ELF-1 (cell line): ENCODE measurements around the gene NLGN1.

Source experiments
- DNase-seq: peaks from one replicate; pipeline ENCODE4 v3.0.0-alpha.2; 2016; ENCODE audit warnings: low read depth, low spot score

Gene NLGN1

GRCh38 chr3:174072675-174073074 lies 675.1 kb downstream of the NLGN1 start:
- DNase-seq, result no peak

DNA sequence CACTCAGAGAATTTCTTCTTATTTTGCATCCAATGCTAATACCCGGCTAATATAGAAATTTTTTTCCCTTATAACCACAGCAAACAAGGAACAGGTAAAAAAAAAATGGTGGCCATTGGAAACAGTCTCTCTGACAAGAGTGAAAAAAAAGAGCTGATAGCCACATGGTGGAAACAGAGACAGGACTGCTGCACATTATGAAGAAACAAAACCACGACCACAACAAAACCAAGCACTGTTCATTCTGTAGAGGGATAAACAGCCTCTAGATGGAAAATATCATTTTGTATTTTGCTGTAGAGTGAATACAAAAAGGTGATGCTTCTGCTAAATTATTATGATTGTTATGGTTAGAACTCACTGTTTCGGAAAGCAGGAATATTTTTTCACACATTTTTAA lies 686.2 kb downstream of the NLGN1 start:
- DNase-seq, result no peak

DNA sequence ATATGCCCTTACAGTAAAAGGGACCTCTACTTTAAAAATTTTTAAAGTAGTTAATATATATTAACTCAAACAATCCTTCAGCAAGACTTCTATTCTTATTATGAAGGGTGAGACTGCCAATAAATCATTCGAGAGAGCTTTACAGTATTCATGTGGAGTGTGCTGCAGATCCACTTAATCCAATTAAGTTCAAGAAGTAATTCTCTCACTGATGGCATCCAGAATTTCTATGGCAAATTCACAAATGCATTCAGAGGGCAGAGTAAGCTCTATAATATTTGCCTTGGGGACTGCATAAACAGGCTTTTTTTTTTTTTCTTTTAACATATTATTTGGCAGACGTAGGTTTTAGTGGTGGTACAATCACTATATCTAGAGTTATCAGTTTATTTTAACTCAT lies 692.0 kb downstream of the NLGN1 start:
- no peak for DNase-seq

DNA sequence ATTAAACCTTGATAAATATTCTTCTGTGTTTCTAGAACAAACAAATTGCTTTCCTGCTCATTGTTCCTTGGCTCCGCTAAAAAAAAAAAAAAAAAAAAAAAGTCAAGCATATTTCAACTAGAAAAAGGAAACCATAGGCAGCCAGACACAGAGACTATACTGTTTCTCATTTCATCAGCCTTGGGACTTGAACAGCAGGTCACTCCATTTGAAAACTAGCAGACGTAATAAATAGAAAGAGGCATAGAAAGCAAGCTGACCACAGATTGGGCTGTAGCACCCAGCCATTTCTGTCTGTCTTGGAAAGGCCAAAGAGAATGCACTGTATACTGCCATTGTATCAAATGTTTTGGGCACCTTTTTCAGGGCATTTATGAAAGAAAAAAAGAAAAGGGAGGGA lies 697.1 kb downstream of the NLGN1 start:
- no peak for DNase-seq

GRCh38 chr3:174097686-174098085 lies 700.1 kb downstream of the NLGN1 start:
- no peak for DNase-seq

DNA sequence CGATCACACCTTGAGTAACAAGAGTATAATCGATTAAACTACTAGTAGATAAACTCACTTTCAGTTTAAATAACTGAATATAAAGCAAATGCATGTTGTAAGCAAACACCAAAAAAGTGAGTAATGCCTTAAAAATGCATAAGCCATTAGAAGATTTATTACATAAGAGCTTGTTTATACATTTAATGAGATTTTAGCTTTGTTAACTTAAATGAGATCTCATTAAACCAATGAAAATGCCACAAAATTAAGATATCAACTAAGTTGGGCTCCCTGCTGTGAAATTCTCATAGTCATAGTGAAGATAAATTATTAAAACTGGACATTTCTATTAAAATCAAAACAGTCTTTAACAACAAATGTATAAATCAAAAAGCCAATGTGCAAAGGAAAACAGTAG lies 701.2 kb downstream of the NLGN1 start:
- no peak for DNase-seq

DNA sequence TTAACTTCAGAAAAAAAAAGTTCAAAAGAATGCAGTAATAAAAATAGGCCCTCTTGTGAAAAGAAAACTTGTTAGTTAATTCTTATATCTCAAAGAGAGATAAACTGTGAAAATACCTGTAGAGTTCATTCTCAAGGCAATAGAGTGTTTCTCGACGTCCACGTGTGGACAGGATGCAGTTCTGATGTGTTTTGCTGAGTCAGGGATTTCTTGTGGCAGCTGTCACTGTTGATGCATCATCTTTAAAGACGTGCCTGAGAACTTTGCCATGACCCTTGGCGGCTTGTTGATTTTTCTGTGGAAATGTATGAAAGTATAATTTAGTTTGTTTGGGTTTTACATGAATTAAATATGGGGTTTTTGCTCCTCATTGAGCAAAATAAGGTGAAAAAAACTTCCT lies 702.2 kb downstream of the NLGN1 start:
- no peak for DNase-seq

DNA sequence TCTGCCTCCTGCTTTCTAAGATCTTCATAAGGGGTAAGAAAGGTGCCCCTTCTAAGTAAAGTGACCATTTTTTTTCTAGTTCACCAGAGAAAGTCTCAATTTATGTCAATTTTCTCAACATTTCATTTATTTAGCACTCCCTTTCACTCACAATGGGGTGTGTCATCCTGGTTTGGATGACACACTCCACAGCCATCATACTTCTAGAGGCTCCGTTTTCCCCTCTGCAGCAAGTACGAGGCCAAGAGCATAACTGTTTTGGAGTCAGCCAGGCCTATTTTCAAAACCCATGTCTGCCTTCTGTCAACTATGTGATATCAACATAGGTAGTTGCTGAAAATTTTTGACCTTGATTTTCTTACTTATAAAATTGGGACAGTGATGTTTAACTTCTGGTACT lies 703.2 kb downstream of the NLGN1 start:
- no peak for DNase-seq

- no peak for DNase-seq
Observed at GRCh38 chr3:174101244-174101643, 703.7 kb downstream of the NLGN1 start.

GRCh38 chr3:174102274-174102673 lies 704.7 kb downstream of the NLGN1 start:
- no peak for DNase-seq

- no peak for DNase-seq
Observed at GRCh38 chr3:174102866-174103265, 705.3 kb downstream of the NLGN1 start.

DNA sequence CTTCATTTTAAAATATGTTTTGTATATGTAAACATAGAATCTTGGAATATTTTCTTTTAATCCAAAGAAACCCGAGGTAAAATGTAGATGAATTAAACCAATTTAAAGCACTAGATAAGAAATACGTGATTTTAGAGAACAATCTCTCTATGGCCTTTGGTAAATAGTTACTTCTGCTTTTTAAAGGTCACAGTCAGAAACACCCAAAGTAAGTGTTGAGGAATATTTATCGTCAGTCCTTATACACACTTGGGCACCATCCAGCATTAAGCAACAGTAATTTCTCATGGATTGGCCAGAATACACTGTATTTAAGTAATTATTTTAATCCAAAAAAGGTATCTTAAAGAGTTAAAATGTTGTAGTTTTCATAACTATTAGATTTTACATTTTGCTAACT lies 713.2 kb downstream of the NLGN1 start:
- DNase-seq, result no peak

GRCh38 chr3:174111776-174112175 lies 714.2 kb downstream of the NLGN1 start:
- DNase-seq, result no peak

GRCh38 chr3:174116421-174116820 lies 718.9 kb downstream of the NLGN1 start:
- no peak for DNase-seq

- DNase-seq, result no peak
Observed at GRCh38 chr3:174120997-174121396, 723.5 kb downstream of the NLGN1 start.

- no peak for DNase-seq
Observed at GRCh38 chr3:174122411-174122810, 724.9 kb downstream of the NLGN1 start.

DNA sequence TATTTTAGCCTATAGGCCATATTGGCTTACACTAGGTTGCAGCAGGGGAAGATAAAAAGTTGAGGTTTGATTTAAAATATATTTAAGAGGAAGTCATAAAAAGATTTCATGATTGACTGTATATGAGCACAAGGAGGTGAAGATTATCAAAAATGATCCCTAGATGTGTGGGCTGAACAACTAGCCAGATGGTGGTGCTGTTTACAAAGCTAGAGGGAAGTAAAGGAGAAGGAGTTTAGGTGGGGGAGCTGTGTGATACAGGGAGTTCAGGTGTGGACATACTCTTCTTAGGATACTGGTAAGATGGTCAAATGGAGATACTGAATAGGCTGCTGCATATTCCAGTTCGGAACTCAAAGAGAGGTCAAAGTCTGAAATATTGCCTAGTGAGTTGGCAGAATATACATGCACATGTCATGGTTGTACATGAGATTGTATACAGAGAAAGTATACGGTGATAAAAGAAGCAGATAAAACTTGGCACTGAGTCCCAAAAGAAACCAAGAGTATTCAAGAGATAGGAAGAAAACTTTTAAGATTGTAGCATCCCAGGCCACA lies 727.8 kb downstream of the NLGN1 start:
- peak; percentile 20 for DNase-seq

DNA sequence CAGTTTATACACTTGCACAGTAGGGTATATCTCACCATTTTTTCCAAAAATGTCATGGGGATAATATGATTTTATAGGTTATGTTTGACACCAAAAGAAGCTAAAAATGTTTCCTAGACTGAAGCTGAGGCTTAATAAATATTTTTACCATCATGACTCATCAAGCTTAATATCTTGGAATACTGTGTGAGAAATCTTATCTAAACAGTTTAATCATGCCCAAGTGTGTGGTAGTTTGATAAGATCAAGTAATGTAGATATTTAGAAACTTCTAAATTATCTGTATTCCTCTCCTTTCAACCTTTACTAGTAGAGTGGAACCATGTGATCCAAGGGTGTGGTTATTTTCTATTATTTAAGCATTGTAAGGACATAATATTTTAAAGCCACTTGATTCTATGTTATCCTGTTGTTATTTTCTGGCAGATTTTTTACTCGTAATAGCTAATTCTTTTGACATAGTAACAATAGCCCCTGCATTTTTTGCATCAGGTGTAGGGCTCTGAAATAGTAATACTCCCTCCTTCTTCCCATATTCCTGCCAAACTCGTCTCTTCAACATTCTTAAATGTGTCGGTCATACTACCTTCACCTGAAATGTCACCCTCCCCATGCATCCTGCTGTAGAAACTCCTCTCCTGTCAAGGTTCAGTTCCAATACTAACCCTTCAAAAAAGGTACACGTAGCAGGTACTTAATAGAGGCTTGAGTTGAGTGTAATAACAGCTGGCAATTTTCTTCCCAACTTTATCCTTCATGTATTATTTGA lies 729.6 kb downstream of the NLGN1 start:
- DNase-seq, result no peak

DNA sequence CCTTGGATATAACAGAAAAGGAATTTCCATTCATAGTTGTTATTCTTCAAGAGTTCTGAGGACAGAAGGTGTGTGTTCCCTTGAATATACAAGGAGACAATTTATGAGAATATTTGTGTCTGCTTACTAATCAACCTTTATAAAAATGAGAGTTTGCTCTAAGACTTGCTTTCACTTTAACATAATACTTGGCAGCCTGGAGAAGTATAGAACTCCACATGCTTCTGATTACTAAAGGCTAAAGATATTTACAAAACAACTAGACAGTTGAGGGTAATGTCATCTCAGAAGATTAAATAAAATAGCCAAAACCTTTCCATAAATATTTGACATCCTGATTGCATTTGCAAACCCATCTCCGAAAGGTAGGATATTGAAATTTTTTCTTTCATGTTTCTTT lies 734.5 kb downstream of the NLGN1 start:
- DNase-seq, result no peak

GRCh38 chr3:174132421-174133042 lies 735.0 kb downstream of the NLGN1 start:
- DNase-seq, result no peak

GRCh38 chr3:174146008-174146407 lies 748.5 kb downstream of the NLGN1 start:
- DNase-seq, result no peak

DNA sequence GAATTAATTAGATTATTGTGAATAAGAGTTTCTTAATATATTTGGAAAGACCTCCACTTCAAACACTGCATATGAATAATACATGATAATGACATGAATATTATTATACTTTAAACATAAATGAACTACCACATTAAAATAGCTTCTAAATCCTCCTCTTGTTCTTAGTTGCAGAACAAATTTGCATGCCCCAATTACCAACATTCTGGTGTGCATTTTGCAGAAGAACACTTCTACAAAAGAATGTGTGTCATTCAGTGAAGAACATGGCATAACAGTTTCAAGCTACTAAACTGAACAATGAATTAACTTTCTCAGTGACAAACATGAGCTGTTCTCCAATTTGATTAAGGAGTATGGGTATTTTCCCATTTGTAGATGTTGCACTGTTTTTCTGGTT lies 750.3 kb downstream of the NLGN1 start:
- DNase-seq, result no peak

- no peak for DNase-seq
Observed at GRCh38 chr3:174153871-174154270, 756.3 kb downstream of the NLGN1 start.
